GM12874 (cell line): ENCODE data around the gene FAM20C.

Experiments used
- CTCF ChIP-seq: IDR thresholded peaks from 2 replicates; pipeline ENCODE4 v1.5.1; 2011; ENCODE audit warnings: low read depth, mild to moderate bottlenecking, control low read depth, low read length, moderate library complexity; ENCODE audit not compliant: insufficient read depth

Gene FAM20C

GRCh38 chr7:160958-161725 is 31.2 kb upstream of the FAM20C start:
- no peak for TF ChIP-seq CTCF

- TF ChIP-seq CTCF: no peak
These were observed 29.6 kb upstream of the FAM20C start for GRCh38 chr7:162632-163297.

- TF ChIP-seq CTCF: no peak
These were observed 29.1 kb upstream of the FAM20C start for GRCh38 chr7:163298-163695.

GRCh38 chr7:163971-164881 is 28.1 kb upstream of the FAM20C start:
- TF ChIP-seq CTCF: no peak

- TF ChIP-seq CTCF: no peak
These were observed 27.3 kb upstream of the FAM20C start for GRCh38 chr7:164882-165660.

GRCh38 chr7:165661-166337 is 26.6 kb upstream of the FAM20C start:
- TF ChIP-seq CTCF: no peak
